LoVo (cell line): ENCODE results near the gene ZBTB12.
A peak's percentile ranks its signal among the peaks of the same experiment; 100 is the strongest.
"Not testable (repeated sequence)": the region's sequence is repeated elsewhere in the genome, so short reads cannot be mapped to it uniquely, and the experiment has no call there.

Experiments used
- DNase-seq: peaks from one replicate; pipeline ENCODE4 v3.0.0-alpha.2; 2016; ENCODE audit warnings: low spot score

The ZBTB12 gene

GRCh38 chr6:31919624-31920303 is 17.9 kb upstream of the ZBTB12 start:
- DNase-seq: no peak

GRCh38 chr6:31918069-31918720 is 16.3 kb upstream of the ZBTB12 start:
- no peak for DNase-seq

GRCh38 chr6:31915756-31916155 is 13.9 kb upstream of the ZBTB12 start:
- DNase-seq: no peak

- DNase-seq: no peak
These were observed 13.5 kb upstream of the ZBTB12 start for GRCh38 chr6:31915351-31915750.

GRCh38 chr6:31911826-31912585 is 10.1 kb upstream of the ZBTB12 start:
- no peak for DNase-seq

- DNase-seq: not testable (repeated sequence)
These were observed 7.4 kb upstream of the ZBTB12 start for GRCh38 chr6:31909298-31909697.

- no peak for DNase-seq
These were observed 6.9 kb upstream of the ZBTB12 start for GRCh38 chr6:31908791-31909190.

GRCh38 chr6:31908255-31908654 is 6.4 kb upstream of the ZBTB12 start:
- not testable (repeated sequence) for DNase-seq

- no peak for DNase-seq
These were observed 5.4 kb upstream of the ZBTB12 start for GRCh38 chr6:31907158-31907813.

GRCh38 chr6:31906727-31907126 is 4.8 kb upstream of the ZBTB12 start:
- DNase-seq: not testable (repeated sequence)

GRCh38 chr6:31906122-31906521 is 4.2 kb upstream of the ZBTB12 start:
- DNase-seq: no peak

- DNase-seq: no peak
These were observed 3.2 kb upstream of the ZBTB12 start for GRCh38 chr6:31905041-31905440.

GRCh38 chr6:31903957-31904356 is 2.1 kb upstream of the ZBTB12 start:
- no peak for DNase-seq

- DNase-seq: peak; percentile 29
These were observed 402 bp downstream of the ZBTB12 start for GRCh38 chr6:31901415-31901952.

GRCh38 chr6:31900917-31901414 is 920 bp downstream of the ZBTB12 start:
- no peak for DNase-seq

- DNase-seq: no peak
These were observed 1.8 kb downstream of the ZBTB12 start for GRCh38 chr6:31899882-31900722.

GRCh38 chr6:31899215-31899614 is 2.7 kb downstream of the ZBTB12 start:
- DNase-seq: no peak

GRCh38 chr6:31898383-31899011 is 3.4 kb downstream of the ZBTB12 start:
- DNase-seq: peak; percentile 68

GRCh38 chr6:31897612-31898382 is 4.1 kb downstream of the ZBTB12 start, which contains the start of gene EHMT2:
TSS of gene EHMT2 (minus strand) at chr6:31897698. CDS start at chr6:31897677, 21 bp downstream.
- peak; percentile 84 for DNase-seq
